ACC112 (cell line): ENCODE data around the gene NSD2.

Source experiments
- H2AFZ ChIP-seq: fragments of 200-600 bp; sonication (generic); one replicate; pipeline ENCODE4 v1.6.0; 2017; ENCODE audit warnings: antibody characterized with exemption, low read length; ENCODE audit not compliant: unreplicated experiment
- H3K27ac ChIP-seq: fragments of 200-600 bp; sonication (generic); 2 replicates; pipeline ENCODE4 v1.5.1; 2014; ENCODE audit warnings: low read depth, mild to moderate bottlenecking, antibody characterized with exemption, low read length, moderate library complexity
- H3K27me3 ChIP-seq: fragments of 200-600 bp; sonication (generic); 2 replicates; pipeline ENCODE4 v1.6.1; 2014; ENCODE audit warnings: mild to moderate bottlenecking, antibody characterized with exemption, low read length, moderate library complexity, mixed read lengths; ENCODE audit not compliant: insufficient read depth
- H3K36me3 ChIP-seq: fragments of 200-600 bp; sonication (generic); 2 replicates; pipeline ENCODE4 v1.6.1; 2016; ENCODE audit warnings: mild to moderate bottlenecking, antibody characterized with exemption, low read length, moderate library complexity, mixed read lengths; ENCODE audit not compliant: insufficient read depth
- H3K4me1 ChIP-seq: fragments of 200-600 bp; sonication (generic); one replicate; pipeline ENCODE4 v1.6.1; 2016; ENCODE audit warnings: low read length, mixed read lengths; ENCODE audit not compliant: insufficient read depth, unreplicated experiment, control insufficient read depth
- H3K4me3 ChIP-seq: fragments of 200-600 bp; sonication (generic); 2 replicates; pipeline ENCODE4 v1.5.1; 2014; ENCODE audit warnings: mild to moderate bottlenecking, low read depth, low read length
- H3K79me2 ChIP-seq: fragments of 200-600 bp; sonication (generic); one replicate; pipeline ENCODE4 v1.6.0; 2016; ENCODE audit warnings: low read length; ENCODE audit not compliant: control insufficient read depth, unreplicated experiment, insufficient read depth

Gene NSD2

GRCh38 chr4:1969928-1970723 lies 98.9 kb downstream of the NSD2 start:
- Histone ChIP-seq H3K27me3 (no peaks in the 10 kb centered on the region), H3K79me2 (no peaks in the 10 kb centered on the region), H2AFZ (no peak overlapping the region), H3K4me1 (no peaks in the 10 kb centered on the region), H3K36me3 (peaks cover 17% of the 10 kb centered on the region; the same call in 1 of the 2 replicates), H3K27ac (no peak overlapping the region), H3K4me3 (no peak overlapping the region)

- peaks cover 12% of the 10 kb centered on the region; the same call in 1 of the 2 replicates for H3K36me3 ChIP-seq
These were observed 99.7 kb downstream of the NSD2 start for GRCh38 chr4:1970926-1971325.

GRCh38 chr4:1971456-1972200 lies 100.4 kb downstream of the NSD2 start:
- Histone ChIP-seq H3K36me3 (peaks cover 14% of the 10 kb centered on the region; the same call in 1 of the 2 replicates), H3K4me1 (no peaks in the 10 kb centered on the region), H2AFZ (no peak overlapping the region), H3K79me2 (no peaks in the 10 kb centered on the region), H3K27ac (no peak overlapping the region), H3K27me3 (no peaks in the 10 kb centered on the region), H3K4me3 (no peak overlapping the region)

More at GRCh38 chr4:1970926-1971325, 99.7 kb downstream of the NSD2 start:
- Histone ChIP-seq H2AFZ (no peak overlapping the region), H3K4me1 (no peaks in the 10 kb centered on the region), H3K79me2 (no peaks in the 10 kb centered on the region), H3K27me3 (no peaks in the 10 kb centered on the region), H3K4me3 (no peak overlapping the region), H3K27ac (no peak overlapping the region)

- Histone ChIP-seq H3K36me3 (peaks cover 18% of the 10 kb centered on the region; the same call in 1 of the 2 replicates), H3K79me2 (no peaks in the 10 kb centered on the region), H3K4me3 (no peak overlapping the region), H3K27ac (no peak overlapping the region), H2AFZ (no peak overlapping the region), H3K4me1 (no peaks in the 10 kb centered on the region), H3K27me3 (no peaks in the 10 kb centered on the region)
These were observed 101.2 kb downstream of the NSD2 start for GRCh38 chr4:1972414-1972813.

GRCh38 chr4:1973218-1973617 lies 102.0 kb downstream of the NSD2 start:
- Histone ChIP-seq H3K79me2 (no peaks in the 10 kb centered on the region), H2AFZ (no peak overlapping the region), H3K27ac (no peak overlapping the region), H3K36me3 (peaks cover 14% of the 10 kb centered on the region; the same call in 1 of the 2 replicates), H3K4me1 (no peaks in the 10 kb centered on the region), H3K4me3 (no peak overlapping the region), H3K27me3 (no peaks in the 10 kb centered on the region)

- Histone ChIP-seq H3K27me3 (no peaks in the 10 kb centered on the region), H3K4me3 (no peak overlapping the region), H3K4me1 (no peaks in the 10 kb centered on the region), H3K36me3 (peaks cover 13% of the 10 kb centered on the region; the same call in 1 of the 2 replicates), H3K79me2 (no peaks in the 10 kb centered on the region), H3K27ac (no peak overlapping the region), H2AFZ (no peak overlapping the region)
These were observed 102.5 kb downstream of the NSD2 start for GRCh38 chr4:1973661-1974060.

GRCh38 chr4:1974840-1975239 lies 103.6 kb downstream of the NSD2 start:
- H2AFZ ChIP-seq, result no peak overlapping the region
- H3K27me3 ChIP-seq, result no peaks in the 10 kb centered on the region
- no peak overlapping the region for H3K27ac ChIP-seq
- no peak overlapping the region for H3K4me3 ChIP-seq
- no peaks in the 10 kb centered on the region for H3K79me2 ChIP-seq
- peaks cover 13% of the 10 kb centered on the region; the same call in 1 of the 2 replicates for H3K36me3 ChIP-seq
- no peaks in the 10 kb centered on the region for H3K4me1 ChIP-seq

GRCh38 chr4:1975391-1975801 lies 104.2 kb downstream of the NSD2 start:
- no peak overlapping the region for H3K4me3 ChIP-seq
- no peaks in the 10 kb centered on the region for H3K27me3 ChIP-seq
- no peak overlapping the region for H2AFZ ChIP-seq
- no peaks in the 10 kb centered on the region for H3K79me2 ChIP-seq
- H3K36me3 ChIP-seq, result peaks cover 13% of the 10 kb centered on the region; the same call in 1 of the 2 replicates
- H3K4me1 ChIP-seq, result no peaks in the 10 kb centered on the region
- no peak overlapping the region for H3K27ac ChIP-seq

- Histone ChIP-seq H3K4me1 (no peaks in the 10 kb centered on the region), H3K4me3 (no peak overlapping the region), H3K27ac (no peak overlapping the region), H3K79me2 (no peaks in the 10 kb centered on the region), H3K36me3 (peaks cover 15% of the 10 kb centered on the region), H3K27me3 (no peaks in the 10 kb centered on the region), H2AFZ (no peak overlapping the region)
These were observed 104.7 kb downstream of the NSD2 start for GRCh38 chr4:1975880-1976279.

GRCh38 chr4:1976416-1977352 lies 105.5 kb downstream of the NSD2 start:
- no peak overlapping the region for H2AFZ ChIP-seq
- no peak overlapping the region for H3K4me3 ChIP-seq
- H3K36me3 ChIP-seq, result peaks cover 23% of the 10 kb centered on the region
- no peak overlapping the region for H3K27ac ChIP-seq
- H3K27me3 ChIP-seq, result no peaks in the 10 kb centered on the region
- peaks cover 4% of the 10 kb centered on the region for H3K4me1 ChIP-seq
- no peaks in the 10 kb centered on the region for H3K79me2 ChIP-seq
